ENCODE measurements around the gene BIRC5.
"Not testable (repeated sequence)": the region's sequence is repeated elsewhere in the genome, so short reads cannot be mapped to it uniquely, and the experiment has no call there.

BIRC5 gene

DNA sequence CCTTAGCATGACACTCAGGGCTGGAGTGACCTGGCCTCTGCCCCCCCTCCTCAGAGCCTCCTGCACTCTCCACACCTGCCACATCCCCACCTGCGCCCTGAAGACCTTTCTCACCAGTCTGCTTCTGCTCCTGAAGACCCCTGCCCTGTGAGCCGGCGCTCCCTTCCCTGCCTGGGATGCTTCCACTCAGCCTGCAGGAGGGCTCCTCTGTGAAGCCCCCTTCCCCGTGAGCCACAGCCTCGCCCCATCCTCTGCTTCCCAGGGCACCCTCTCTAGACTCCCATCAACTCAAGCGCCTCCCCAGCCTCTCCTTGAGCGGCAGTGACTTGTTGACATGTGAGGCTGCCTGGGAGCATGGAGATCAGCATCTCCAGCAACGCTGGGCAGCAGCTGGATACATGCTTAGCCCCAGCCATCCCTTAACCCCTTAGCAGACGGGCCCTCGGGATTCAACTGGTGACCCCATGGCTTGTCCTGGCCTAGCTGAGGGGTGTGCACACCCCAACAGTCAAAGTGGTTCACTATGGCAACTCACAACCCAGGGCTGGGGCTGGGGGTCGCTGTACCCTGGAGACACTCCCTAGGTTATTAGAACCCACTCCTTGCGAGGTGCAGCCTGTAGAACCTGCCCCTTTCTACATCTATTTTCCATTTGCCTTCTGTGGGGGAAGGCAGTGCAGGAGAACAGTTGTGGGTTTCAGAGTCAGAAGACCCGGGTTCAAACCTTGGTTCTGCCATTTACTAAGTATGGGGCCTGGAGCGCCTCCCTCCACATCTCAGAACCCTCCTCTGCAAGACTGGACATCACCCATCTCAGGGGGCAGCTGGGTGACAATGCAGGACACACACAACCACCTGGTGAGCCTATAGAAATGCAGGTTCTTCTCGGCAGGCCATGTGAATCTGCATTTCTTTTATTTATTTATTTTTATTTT lies 38.9 kb downstream of the BIRC5 start:
- H3K4me3 ChIP-seq (ENCODE audit: control insufficient read depth, low read depth, low read length) = no peak overlapping the region
- TF ChIP-seq, protein P1, sequence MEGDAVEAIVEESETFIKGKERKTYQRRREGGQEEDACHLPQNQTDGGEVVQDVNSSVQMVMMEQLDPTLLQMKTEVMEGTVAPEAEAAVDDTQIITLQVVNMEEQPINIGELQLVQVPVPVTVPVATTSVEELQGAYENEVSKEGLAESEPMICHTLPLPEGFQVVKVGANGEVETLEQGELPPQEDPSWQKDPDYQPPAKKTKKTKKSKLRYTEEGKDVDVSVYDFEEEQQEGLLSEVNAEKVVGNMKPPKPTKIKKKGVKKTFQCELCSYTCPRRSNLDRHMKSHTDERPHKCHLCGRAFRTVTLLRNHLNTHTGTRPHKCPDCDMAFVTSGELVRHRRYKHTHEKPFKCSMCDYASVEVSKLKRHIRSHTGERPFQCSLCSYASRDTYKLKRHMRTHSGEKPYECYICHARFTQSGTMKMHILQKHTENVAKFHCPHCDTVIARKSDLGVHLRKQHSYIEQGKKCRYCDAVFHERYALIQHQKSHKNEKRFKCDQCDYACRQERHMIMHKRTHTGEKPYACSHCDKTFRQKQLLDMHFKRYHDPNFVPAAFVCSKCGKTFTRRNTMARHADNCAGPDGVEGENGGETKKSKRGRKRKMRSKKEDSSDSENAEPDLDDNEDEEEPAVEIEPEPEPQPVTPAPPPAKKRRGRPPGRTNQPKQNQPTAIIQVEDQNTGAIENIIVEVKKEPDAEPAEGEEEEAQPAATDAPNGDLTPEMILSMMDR (conservative IDR thresholded peaks at IDR 0.05; ENCODE audit: control insufficient read depth, insufficient read depth, low read depth, low read length) = no peak
- no peak for DNase-seq (ENCODE audit: low read depth)

DNA sequence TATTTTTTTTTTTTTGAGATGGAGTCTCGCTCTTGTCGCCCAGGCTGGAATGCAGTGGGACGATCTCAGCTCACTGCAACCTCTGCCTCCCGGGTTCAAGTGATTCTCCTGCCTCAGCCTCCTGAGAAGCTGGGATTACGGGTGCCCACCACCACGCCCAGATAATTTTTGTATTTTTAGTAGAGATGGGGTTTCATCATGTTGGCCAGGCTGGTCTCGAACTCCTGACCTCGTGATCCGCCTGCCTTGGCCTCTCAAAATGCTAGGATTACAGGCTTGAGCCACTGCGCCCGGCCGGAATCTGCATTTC lies 39.5 kb downstream of the BIRC5 start:
- DNase-seq (ENCODE audit: low read depth) = not testable (repeated sequence)
- H3K4me3 ChIP-seq (ENCODE audit: control insufficient read depth, low read depth, low read length) = peak overlapping the region; percentile 73

DNA sequence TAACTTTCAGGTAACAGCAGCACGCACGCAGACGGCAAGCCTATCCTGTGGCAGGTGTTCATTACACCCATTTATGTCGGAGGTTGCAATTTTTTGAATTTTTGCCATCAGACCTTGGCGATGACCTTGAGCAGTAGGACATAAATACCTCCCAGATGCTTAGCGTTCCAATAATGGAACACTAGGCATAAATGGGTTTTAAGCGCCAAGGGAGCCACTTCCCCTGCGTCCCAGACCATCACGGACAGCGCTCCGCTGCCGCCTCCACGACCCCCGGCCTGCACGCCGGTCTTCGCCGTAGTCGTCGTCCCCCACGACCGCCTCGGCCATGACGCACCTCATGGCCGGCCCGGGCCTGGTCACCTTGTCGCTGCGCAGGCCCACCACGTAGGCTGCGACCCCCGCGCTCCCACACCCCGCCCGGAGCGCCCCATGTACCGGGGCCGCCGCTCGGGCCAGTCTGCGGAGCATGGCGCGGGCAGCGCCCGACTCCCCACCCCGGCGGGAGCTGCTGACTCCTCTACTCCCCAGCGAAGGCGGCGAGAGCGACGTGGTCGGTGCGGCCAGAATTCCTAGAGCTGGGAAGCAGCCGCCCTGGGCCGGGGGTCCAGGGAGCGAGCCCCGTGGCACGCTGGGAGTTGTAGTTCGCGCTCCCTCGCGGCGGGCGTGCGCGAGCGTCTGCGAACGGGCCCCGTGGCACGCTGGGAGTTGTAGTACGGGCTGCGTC lies 40.1 kb downstream of the BIRC5 start:
- H3K4me3 ChIP-seq (ENCODE audit: control insufficient read depth, low read depth, low read length) = peak overlapping the region; percentile 73
- TF ChIP-seq, protein P1 (conservative IDR thresholded peaks at IDR 0.05; ENCODE audit: control insufficient read depth, insufficient read depth, low read depth, low read length) = no peak
- peak; percentile 67 for DNase-seq (ENCODE audit: low read depth)

DNA sequence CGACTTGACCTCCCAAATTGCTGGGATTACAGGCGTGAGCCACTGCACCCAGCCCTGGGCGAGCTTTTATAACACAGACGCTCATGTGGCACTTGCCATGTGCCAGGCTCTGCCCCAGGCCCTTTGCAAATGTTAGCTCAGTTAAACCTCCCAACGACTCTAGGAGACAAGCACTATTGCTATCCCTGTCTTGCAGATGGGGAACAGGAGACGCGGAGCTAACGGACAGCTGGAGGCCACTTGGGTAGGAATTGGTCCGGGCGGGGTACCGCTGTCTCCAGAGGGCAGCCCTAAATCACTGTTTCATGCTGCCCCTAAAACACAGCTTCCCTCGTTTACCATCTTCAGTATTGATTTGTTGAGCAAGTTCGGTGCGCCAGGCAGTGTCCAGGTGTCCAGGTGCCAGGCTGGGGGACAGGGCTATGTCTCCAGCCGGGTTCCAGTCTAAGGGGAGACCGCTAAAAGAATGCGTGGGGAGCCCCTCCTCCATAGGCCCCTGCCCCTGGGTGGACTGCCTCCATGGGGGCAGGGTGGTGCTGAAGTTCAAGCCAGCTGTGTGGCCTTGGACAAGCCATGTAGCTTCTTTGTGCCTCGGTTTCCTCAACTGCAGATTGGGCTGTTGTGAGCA lies 41.1 kb downstream of the BIRC5 start:
- H3K4me3 ChIP-seq (ENCODE audit: control insufficient read depth, low read depth, low read length) = no peak overlapping the region
- TF ChIP-seq, protein P1 (conservative IDR thresholded peaks at IDR 0.05; ENCODE audit: control insufficient read depth, insufficient read depth, low read depth, low read length) = no peak
- no peak for DNase-seq (ENCODE audit: low read depth)

DNA sequence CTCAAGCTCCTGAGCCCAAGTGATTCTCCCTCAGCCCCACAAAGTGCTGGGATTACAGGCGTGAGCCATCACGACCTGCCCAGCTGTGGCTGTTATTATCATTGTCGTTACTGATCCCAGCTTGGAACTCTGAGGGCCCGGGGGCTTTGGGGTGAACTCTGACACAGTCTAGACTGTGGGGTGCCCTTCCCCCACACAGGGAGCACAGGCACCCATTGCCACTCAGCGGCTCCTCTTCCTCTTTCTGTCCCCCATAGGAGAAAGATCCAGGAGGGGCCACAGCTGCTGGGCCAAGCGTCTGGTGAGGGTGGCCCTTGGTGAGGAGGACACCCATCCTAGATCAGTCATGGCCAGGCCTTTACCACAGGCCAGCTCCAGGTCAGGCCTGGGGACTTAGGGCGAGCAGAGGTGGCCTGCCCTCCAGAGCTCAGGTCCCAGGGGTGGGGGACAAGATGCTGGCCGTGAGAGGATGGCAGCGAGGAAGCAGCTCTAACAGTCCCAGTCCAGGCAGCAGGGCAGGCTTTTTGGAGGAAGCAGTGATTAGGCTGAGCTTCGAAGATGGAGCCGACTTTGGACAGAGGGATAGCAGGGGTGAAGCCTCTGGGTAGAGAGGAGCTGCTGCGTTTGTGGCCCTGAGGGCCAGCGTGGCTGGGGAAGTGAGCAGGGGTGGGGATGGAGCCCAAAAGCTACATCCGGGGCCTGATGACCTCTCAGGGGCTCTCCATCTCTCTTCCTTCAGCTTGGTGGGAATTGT lies 42.1 kb downstream of the BIRC5 start:
- no peak overlapping the region for H3K4me3 ChIP-seq (ENCODE audit: control insufficient read depth, low read depth, low read length)
- TF ChIP-seq, protein P1 (conservative IDR thresholded peaks at IDR 0.05; ENCODE audit: control insufficient read depth, insufficient read depth, low read depth, low read length) = no peak
- DNase-seq (ENCODE audit: low read depth) = no peak

DNA sequence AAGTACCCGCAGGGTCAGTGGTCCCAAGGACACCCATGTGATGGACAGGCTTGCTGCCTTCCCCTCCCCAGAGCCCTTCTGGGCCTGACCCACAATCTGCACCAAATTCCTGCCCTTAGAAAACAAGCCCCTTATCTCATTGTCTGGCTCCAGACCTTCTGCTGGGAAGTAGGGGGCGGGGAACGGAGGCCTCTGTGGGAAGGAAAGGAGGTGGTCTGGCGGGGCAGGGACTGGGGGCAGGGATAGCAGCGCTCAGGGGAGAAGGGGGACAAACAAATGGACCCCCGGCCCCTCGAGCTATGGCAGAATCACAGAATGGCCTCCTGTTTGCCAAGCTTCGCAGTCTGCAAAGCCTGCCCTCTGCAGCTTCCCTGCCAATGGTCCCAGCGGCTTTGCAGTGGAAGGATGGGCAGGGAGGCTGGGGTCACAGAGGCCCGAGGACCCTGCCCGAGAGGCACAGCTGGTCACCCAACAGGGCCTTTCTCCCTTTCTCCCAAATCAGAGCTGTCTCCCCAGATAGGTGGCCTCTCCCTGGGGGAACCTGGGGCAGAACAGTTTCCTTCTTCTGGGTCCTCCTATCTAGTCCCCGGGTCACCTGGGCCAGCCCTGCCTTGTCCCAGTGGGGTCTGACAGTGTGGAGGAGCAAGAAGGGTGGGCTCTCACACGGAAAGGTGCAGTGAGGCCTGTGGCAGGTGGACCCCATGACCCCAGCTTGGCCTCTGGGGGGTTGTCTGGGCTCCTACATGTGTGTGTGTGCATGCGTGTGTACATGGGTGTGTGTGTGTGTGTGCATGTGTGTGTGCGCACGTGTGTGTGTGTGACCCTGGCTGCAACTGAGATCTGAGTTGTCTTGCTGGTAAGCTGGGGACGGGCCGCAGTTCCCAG lies 42.9 kb downstream of the BIRC5 start:
- H3K4me3 ChIP-seq (ENCODE audit: control insufficient read depth, low read depth, low read length) = no peak overlapping the region
- no peak for DNase-seq (ENCODE audit: low read depth)
- TF ChIP-seq, protein P1 (conservative IDR thresholded peaks at IDR 0.05; ENCODE audit: control insufficient read depth, insufficient read depth, low read depth, low read length) = no peak

Data from fibroblast of mammary gland (primary cell).